ENCODE results near the gene ATP6V0A4.
"Not testable (repeated sequence)": the region's sequence is repeated elsewhere in the genome, so short reads cannot be mapped to it uniquely, and the experiment has no call there.

Gene ATP6V0A4

DNA sequence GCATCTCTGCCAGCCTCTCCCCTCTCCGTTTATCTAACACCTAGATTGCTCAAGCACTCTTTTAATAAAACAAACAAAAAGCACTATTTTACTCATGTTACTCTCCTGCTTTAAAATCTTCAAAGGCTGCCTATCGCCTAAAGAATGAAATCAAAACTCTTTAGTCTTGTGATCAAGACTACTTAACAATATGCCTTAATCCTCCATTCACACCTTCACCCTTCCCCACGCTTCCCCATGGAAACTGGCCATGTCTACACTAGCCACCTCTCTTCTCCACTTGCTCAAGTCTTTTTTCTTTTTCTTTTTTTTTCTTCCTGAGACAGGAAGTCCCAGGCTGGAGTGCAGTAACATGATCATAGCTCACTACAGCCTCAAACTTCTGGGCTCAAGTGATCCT lies 48.0 kb downstream of the ATP6V0A4 start:
- DNase-seq: no peak

DNA sequence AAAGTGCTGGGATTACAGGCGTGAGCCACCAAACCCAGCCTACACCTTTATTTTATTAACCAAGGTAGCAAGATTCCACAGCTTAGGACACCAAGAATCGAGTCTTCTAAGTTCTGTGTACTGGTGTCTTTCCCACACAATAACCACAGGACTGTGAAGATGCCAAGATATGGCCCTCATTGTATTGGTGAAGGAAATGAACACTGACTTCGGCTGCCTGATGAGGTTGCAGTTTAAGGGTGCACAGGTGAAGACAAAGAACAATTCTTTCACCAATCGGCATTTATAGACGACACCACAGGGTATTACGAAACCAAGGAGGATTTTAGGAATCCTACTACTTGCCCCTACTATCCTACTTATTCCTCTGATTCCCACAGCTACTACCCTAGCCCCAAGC lies 49.3 kb downstream of the ATP6V0A4 start:
- no peak for DNase-seq

DNA sequence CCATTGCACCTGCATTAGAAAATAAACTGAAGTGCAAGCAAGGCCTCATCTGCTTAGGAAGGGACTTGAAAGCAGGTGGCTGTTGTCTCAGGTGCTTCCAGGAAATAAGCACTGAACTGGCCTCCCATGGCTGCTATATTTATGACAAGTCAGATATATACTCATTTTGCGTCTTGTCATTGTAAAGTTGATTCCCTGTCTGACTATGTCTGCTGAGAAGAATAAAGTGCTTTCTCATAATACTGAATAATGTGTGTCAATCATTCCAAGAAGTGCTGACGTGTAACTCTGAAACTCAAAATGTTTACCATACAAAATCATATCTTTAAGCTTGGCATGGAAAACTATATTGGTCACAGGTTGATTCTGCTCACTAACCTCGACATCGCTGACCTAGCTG lies 51.9 kb downstream of the ATP6V0A4 start:
- DNase-seq: no peak

DNA sequence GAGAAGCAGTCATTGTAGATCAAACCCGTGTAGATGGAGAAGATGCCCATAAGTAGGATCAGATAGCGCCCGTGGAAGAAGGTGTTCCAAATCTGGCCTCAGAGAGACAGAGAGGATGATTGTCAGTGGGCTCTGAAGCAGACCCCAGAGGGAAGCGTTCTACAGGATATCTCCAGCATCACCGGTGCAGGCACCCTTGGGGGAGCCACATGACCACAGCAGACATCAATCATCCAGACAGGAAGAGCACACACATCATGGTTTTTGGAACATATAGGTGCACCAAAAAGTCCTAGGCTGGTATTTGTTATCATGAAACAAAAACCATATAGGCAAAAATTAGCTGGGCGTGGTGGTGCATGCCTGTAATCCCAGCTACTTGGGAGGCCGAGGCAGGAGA lies 52.8 kb downstream of the ATP6V0A4 start:
- no peak for DNase-seq

DNA sequence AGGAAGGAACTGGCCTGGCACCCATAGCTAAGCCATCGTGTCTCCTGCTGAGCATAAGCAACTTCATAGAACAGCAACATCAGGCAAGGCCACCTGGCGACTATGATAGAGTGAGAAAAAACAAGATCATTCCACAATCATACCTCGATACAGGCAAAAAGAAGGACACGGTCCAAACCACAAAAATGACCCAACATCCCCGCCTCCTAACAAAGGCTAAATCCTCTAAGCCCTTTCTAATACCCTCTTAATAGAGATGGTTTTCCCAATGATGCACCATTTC lies 56.6 kb downstream of the ATP6V0A4 start:
- no peak for DNase-seq

DNA sequence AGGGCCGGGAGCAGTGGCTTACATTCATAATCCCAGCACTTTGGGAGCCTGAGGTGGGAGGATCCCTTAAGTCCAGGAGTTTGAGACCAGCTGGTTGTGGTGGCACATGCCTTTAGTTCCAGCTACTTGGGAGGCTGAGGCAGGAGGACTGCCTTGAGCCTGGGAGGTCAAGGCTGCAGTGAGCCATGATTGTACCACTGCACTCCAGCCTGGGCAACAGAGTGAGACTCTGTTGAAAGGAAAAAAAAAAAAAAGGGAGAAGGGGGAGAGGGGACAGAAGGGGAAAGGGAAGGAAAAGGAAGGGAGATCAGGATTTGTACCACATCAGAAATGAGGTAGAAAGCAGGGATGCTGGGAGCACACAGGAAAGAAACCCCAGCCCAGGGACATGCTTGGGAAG lies 58.1 kb downstream of the ATP6V0A4 start:
- no peak for DNase-seq

DNA sequence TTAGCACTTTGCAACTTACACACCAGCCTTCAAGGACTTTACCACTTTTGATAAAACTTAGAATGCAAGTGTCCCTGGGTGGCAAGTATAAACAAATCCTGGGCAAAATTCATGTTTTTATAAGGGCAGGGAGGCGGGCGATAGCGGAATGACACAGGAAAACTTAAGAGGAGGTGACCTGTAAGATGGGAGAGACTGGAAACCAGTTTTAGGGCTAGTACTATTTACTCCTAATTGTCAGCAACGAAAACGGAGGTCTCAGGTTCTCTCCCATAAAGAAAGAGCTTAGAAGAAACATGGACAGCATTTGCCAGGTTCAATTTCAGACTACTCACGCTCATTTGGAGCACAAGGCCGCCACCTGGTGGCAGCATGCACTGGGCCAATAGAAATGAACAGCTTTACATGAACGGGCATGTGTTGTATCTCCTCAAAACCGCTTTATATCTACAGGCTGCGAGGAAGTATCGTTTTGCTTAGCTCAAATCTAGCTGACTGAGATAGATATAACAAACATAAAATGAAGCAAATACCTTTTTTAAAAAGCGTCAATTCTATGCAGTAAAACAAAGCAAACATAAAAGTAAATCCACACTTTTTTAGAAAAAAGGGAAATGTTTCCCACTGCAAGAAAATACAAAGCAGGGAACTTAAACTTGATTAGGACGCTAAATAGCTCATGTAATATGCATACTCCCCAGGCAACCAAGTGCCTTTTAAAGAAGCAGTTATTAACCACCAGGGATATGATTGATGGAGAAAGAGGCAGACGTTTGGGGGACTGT lies 59.3 kb downstream of the ATP6V0A4 start:
- peak; percentile 76 to 81 for DNase-seq

DNA sequence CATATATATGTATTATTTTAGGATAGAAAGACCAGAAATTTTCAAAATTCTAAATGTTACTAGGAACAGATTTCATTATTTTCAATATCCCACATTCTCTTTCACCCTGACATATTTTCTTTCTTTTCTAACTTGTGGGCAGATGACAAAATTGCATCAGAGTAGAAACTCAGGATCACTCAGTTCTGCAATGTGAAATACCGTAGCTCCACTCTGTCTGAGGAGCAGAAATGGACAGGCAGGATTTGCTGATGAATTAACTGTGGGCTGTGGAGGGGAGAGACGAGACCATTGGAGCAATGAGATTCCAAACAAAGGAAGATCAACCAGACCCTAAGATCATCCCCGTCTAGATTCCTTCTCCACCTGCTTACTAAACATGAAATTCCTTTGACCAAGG lies 59.9 kb downstream of the ATP6V0A4 start:
- no peak for DNase-seq

DNA sequence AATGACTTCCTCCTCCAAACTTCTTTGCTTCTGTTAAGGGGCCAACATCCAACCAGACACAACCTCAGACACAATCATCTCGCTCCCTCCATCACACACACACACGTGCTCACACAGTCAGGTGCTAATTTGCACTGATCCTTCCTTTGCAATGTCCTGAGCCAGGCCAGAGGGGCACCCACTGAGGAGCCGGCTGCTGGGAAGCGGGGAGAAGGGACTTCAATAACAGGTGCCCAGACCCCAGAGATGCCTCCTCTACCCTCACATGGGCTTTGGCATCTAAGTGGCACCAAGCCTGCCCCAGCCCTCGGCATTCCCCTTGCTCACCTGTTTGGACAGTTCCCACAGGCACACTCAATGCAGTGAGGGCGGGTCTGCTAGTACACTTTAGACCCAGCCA lies 62.6 kb downstream of the ATP6V0A4 start:
- DNase-seq: no peak

DNA sequence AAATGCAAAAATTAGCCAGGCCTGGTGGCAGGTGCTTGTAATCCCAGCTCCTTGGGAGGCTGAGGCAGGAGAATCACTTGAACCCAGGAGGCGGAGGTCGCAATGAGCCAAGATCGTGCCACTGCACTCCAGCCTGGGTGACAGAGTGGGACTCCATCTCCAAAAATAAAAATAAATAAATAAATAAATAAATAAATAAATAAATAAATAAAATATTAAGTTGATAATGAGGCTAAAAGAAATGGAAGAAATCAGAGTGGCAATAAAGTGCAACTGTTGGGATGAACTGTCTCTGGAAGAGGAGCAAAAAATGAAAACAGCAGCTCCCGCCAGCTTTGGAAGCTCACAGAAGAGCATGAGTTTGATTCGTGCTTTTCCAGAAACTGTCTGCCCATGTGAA lies 66.3 kb downstream of the ATP6V0A4 start:
- DNase-seq: not testable (repeated sequence)

DNA sequence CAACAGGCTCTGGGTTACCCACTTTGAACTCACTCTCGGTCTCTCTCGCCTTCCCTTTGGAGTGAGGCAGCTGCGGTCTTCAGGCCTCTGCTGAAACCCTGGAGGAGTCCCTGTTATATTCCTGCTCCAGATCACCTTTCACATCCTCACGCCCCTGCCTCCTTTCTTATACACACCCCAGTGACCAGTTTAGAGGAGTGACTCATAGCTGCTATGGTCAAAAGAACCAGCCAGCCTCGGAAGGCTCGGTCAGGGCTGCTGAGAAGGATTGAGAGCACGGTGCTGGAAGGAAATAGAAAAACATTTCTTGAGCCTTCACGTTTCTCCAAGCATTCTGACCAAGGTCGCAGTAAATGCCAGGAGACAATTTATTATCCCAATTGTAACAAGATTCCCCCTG lies 68.6 kb downstream of the ATP6V0A4 start:
- DNase-seq: no peak

DNA sequence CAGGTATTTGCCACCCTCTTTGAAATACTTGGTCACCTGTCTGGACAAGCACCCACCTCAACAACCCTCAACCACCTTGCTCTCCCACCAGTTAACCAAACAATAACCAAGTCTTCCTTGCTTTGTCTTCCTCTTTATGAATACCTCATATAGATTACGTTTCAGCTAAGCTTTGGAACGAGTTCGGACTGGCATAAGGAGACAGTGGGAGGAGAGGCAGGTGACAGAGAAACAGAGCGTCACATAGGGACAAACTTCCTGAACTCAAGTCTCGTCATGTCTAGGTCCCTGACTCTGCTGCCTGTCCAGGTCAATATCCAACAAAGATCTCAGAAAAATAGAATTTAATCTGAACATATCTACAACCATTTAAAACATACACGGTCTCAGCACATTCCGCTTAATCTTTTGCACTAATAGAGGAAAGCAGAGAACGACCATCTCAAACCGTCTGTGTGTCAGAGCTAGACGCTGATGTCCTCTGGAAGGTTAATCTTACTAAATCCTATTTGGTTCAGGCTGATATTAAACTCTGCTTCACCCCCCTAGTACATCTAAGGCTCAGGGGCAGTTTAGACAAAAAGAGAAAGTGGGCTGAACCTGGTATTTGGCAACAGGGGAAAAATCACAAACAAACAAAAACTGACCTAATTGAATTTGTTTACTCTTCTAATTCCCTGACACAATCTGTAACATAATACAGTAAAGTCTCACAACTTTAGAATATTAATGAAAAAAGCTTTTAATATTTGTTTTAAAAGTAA lies 70.5 kb downstream of the ATP6V0A4 start:
- no peak for DNase-seq

DNA sequence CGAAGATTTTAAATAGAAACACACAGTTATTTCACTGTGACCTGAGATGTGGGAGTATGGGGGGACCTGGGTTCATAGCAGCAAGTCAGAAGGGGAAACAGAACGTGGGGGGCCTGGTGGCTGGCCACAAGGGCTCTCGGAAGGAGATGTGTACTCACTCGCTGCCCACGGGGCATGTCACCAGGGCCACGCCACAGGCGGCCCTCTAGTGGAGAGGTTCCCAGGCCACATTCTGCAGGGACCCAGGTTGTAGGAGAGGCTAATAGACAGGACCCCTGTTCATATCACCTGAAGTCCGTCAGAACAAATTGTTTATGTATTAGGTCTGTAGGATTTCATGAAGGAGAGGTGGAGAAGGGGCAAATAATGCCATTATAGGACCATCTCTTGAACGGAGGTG lies 71.7 kb downstream of the ATP6V0A4 start:
- DNase-seq: no peak

DNA sequence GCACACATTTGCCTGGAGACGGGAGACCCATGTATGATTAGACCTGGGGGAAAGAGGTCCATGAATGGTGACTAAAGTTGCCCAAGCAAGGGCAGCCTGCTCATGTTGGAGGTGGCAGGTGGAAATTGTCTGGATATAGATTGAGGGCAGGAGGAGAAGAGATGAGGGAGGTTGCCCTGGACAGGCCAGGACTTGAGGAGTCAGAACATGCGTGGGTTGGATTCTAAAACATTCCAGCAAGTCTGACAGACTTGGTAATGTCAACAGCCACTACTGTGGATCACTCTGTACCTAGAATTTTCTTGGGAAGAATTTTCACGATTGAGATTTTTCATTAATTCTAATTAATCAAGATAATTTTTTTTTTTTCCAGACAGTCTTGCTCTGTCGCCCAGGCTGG lies 77.7 kb downstream of the ATP6V0A4 start:
- no peak for DNase-seq

DNA sequence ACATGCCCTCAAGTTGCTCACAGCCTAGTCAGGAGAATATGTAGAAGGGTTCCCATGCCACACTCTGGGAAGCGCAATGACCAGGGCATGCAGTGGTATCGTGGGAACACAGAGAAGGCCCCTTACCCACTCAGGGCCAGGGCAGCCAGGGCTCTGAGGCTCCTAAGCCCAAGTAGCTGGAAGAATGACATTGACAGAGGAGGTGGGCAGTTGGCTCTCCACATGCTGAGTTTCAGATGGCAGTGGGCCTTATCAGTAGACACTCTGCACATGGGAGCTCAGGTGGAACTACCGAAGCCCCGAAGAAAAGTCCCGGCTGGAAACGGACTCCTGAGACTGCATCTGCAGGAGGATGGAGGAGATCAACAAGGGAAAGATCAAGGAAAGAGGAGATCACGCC lies 81.1 kb downstream of the ATP6V0A4 start:
- no peak for DNase-seq

DNA sequence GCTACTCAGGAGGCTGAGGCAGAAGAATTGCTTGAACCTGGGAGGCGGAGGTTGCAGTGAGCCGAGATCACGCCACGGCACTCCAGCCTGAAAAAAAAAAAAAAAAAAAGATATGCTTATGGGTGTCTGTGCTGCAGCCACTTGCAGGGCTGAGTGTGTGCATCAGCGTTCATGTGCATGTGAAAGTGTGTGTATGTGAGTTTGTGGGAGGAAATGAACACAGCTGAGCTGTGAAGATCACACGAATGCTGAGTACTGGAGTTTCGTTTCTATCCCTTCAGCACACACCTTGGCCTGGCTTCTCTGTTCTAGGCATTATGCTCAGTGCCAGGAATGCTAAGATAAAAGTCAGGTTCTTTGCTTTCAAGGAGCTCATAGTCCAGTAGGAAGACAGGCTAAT lies 84.8 kb downstream of the ATP6V0A4 start:
- DNase-seq: no peak

DNA sequence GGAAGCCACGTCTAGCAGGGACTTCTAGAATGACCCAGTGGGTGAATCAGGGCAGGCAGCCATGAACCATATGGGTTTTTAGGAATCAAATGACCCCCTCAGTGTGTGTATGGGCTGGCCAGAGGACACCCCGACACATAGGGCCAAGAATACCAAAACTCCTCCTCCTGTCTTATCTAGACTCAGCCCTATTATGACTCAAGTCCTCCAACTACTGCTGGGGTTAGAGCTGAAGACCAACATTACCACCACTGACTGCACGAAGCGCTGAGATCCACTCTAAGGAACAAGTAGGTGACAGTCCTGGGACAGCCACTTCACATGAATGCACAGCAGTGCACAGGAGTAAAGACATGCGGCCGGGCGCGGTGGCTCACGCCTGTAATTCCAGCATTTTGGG lies 85.3 kb downstream of the ATP6V0A4 start:
- no peak for DNase-seq

DNA sequence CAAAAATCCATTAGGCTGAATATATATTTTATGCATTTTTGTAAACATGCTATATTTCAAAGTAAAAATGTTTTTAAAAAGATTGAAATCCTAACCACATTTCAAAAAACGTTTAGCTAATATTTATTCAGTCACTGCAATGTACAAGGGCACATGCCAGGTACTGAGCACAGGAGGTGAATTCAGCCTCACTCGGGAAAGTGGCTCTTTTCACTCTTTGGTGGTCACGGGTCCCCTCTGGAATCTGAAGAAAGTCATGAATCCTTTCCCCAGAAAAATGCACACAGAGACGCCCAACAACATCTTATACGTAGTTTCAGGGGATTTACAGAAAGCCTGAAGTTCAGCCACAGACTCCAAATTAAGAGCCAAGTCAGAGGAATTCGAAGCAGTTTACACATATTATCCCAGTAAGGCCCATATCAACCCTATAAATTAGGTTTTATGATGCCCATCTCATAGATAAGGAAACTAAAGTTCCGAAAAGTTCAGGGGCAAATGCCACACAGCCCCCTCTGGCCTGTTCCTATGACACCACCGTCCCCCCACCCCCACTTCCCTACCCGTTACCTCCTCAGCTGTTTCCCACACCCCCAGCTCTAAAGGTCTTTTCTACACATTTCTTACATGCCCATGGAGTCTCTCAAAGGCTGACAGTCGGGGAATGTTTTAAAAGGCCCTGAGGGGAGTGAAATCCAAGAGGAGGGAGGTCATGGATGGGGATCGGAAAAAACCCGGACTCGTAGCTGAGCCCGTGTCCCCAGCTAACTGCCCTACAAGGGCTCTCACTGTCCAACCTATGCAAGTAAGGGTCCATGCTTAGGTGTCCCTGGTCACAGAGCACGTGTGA lies 87.2 kb downstream of the ATP6V0A4 start:
- DNase-seq: no peak

DNA sequence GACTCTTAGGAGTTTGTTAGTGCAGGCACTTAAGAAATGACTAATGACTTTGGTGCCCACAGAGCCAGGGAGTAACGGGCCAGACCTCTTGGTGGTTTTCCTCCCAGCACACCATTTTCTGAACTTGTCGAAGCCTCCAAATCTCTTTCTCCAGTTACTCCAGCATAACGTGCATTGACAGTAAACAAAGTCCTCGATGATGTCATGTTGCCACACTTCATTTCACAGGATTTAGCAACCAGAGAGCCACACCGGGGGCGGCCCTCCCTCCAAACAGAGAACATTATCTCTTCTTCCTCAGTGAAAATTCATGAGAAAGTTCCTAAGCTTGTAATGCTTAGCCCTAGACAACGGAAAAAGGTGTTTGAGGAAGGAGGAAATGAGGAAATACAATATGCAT lies 92.8 kb downstream of the ATP6V0A4 start:
- DNase-seq: no peak

DNA sequence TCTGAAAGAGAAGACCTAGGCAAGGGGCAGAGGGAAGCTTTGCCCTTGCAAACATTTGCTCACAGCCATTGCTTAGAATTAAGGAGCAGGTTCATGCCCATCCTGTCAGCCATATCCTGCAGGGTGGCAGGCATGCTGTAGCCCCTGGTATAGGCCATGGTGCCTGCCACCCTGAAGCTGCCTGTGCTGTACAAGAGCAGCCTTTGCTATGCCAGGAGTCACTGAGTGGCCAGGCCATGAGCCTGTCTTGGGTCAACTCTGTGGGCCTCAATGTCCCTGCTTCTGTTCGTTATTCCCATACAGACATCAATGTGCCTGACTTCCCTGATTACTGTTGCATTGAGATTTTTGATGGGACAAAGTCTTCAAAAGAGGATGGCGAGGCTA lies 96.5 kb downstream of the ATP6V0A4 start:
- no peak for DNase-seq

DNA sequence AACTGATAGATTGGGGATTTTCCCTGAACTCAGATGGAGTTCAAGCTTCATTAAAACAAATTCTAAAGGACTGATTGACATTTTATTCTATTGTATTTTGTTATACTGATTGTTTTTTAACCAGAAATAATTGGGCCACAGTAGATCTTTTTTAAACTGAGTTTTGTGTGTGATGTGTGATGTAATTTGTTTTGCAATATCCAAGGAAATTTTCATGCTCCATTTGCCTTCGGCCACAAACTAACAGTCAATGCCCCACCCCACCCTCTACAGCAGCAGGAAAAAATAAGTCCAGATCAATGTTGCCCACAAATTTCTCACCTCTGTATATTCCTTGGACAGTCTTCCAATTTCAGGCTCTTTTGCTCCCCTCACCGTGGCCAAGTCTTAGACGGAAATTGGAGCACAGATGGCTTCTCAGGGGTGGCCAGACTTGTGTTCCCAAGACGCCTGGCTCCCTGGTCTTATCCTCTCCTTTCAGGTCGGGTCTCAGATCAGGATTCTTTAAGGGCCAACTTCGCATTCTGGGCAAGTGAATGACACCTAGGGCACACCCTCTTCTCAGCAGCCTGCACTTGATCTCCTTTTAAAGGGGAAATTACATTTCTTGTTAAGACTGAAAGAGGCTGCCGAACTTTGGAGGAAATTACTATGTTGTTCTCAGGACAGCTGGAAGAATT lies 97.0 kb downstream of the ATP6V0A4 start, which contains the start of gene SVOPL:
TSS of gene SVOPL (minus strand) at position 506 of the 680 bp plus-strand sequence. CDS start 22,317 bp downstream, outside the sequence.
- no peak for DNase-seq

DNA sequence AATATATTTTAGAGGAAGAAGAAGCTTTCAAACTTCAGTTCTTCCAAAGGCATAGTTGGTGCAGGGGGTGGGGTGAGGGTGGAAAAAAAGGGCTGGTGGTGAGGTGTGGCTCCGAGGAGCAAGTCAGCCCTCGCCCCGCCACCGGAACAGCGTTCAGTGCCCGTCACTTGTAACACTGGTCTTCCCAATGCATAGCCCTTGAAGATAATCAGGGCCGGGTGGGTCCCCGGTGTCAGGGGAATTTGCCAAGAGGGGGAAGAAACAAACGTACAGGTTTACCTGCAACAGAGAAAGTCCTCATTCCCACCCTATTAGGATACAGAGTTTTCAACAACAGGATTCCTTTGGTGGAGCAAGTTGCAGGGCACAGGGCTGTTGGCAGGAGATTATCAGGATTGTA lies 98.3 kb downstream of the ATP6V0A4 start:
- no peak for DNase-seq

DNA sequence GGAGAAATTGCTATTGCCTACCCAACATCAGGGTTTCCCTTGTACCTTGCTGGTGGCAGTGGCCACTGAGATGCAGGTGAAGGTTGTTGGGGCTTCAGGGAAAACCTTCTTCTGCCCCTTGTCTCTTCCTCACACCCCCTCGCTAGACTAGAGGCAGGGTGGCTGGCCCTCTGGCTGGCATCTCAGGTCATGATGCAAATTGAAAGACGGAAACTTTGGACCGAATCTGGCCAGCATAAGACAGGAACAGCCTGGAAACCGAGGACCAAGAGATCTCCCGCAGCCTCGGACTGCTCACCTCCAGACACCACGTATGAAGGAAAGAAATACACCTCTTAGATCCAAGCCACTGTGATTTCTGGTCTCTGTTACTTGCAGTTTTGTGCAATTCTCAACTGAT lies 99.7 kb downstream of the ATP6V0A4 start:
- no peak for DNase-seq

All from stimulated activated CD4-positive, alpha-beta T cell treated with anti-CD3 and anti-CD28 coated beads, Interleukin-4, amount 100 ng/mL, for 4 hours (primary cell).